Upper lobe of left lung (tissue), 6 donors: Measurements from ENCODE around the gene PAGE1. TPM values are rescaled to one million over a fixed set of nuclear protein-coding genes. Genes with fewer than 3 reads are reported as not detected.

Source experiments
- ATAC-seq, 2 donors: fragments of 200-7000 bp; cut with Tn5 transposase; one replicate each; pipeline ENCODE4 v1.9.1; 2022; ENCODE audit warnings: mild to moderate bottlenecking in 2 of 2, moderate library complexity in 2 of 2; ENCODE audit not compliant: low FRiP score in 2 of 2
- DNase-seq, 2 donors: peaks; one replicate each; pipeline ENCODE4 v3.0.0-alpha.2; 2019 to 2020
- H3K27ac ChIP-seq, 4 donors: fragments of 200-600 bp; sonication (generic); one replicate each; pipeline ENCODE4 v1.5.1; 2016 to 2019
- H3K27me3 ChIP-seq, 4 donors: fragments of 200-600 bp; sonication (generic); one replicate each; pipeline ENCODE4 v1.5.1; 2017 to 2019
- H3K36me3 ChIP-seq, 4 donors: fragments of 200-600 bp; sonication (generic); one replicate each; pipeline ENCODE4 v1.5.1; 2016 to 2019
- H3K4me1 ChIP-seq, 4 donors: fragments of 200-600 bp; sonication (generic); one replicate each; pipeline ENCODE4 v1.5.1; 2018 to 2019
- H3K4me3 ChIP-seq, 4 donors: fragments of 200-600 bp; sonication (generic); one replicate each; pipeline ENCODE4 v1.5.1; 2017 to 2019; ENCODE audit warnings: mild to moderate bottlenecking in 2 of 4, moderate library complexity in 1 of 4
- H3K9me3 ChIP-seq, 4 donors: fragments of 200-600 bp; sonication (generic); one replicate each; pipeline ENCODE4 v1.5.1; 2018 to 2019
- CTCF ChIP-seq, 6 experiments: fragments of 450-650 bp in 4 of 6; fragments of 200-600 bp in 2 of 6; sonication (generic) in 2 of 6; IDR thresholded peaks; one replicate each; pipeline ENCODE4 v1.5.1; 2016 to 2019; ENCODE audit warnings: antibody characterized with exemption in 6 of 6
- EP300 ChIP-seq, 4 donors: sonication (generic); formaldehyde crosslinking; IDR thresholded peaks; one replicate each; pipeline ENCODE4 v1.5.1; 2017; ENCODE audit warnings: antibody characterized with exemption in 4 of 4, control low read depth in 2 of 4
- POLR2A ChIP-seq, 4 donors: fragments of 450-650 bp; IDR thresholded peaks; one replicate each; pipeline ENCODE4 v1.5.1; 2016 to 2017; ENCODE audit warnings: antibody characterized with exemption in 4 of 4, mild to moderate bottlenecking in 2 of 4
- POLR2AphosphoS5 ChIP-seq, 2 donors: sonication (generic); formaldehyde crosslinking; IDR thresholded peaks; one replicate each; pipeline ENCODE4 v1.5.1; 2017; ENCODE audit warnings: antibody characterized with exemption in 2 of 2
- WGBS, 2 donors: methylation state at CpG; one replicate each; pipeline ENCODE4 v1.1.5; 2017 to 2018; 5-methylcytosine and 5-hydroxymethylcytosine counted together
- total RNA-seq, 6 donors: library from RNA; depleted of rRNA in 4 of 6; stranded (reverse); fragments of >200 nt in 4 of 6; gene quantifications; one replicate each; pipeline versions ENCODE4 v1.1.0 to v1.2.1, GENCODE V29; 2016 to 2021
- donor health status: DM: no; HTN: no; CAD: no; lungs with moderate emphysema.
- donor health status: DM: no; HTN: yes; CAD: no; lungs with severe emphysema.

PAGE1 gene
- total RNA-seq, 6 donors from 2014 or later = not detected

- Histone ChIP-seq H3K27ac (no peak overlapping the region), H3K4me1 (no peaks in the 10 kb centered on the region), H3K4me3 (no peak overlapping the region), H3K27me3 (no peaks in the 10 kb centered on the region), H3K9me3 (peaks cover 0 to 9% (median 0%) of the 10 kb centered on the region in 4 donors), H3K36me3 (no peaks in the 10 kb centered on the region)
- TF ChIP-seq EP300 (IDR thresholded peaks at IDR 0.05) (no peak), POLR2A (IDR thresholded peaks at IDR 0.05) (no peak), POLR2AphosphoS5 (IDR thresholded peaks at IDR 0.05) (no peak), CTCF (IDR thresholded peaks at IDR 0.05) (no peak)
- 87 to 90% methylated on average over 2 to 10 of the region's 10 CpGs for WGBS, 2 donors
- ATAC-seq (no peak), DNase-seq (no peak)
Observed at GRCh38 chrX:49664824-49665223, 31.0 kb downstream of the PAGE1 start.

- Histone ChIP-seq H3K27me3 (no peaks in the 10 kb centered on the region), H3K9me3 (peaks cover 0 to under 1% (median 0%) of the 10 kb centered on the region in 4 donors), H3K27ac (no peak overlapping the region), H3K4me3 (no peak overlapping the region), H3K36me3 (no peaks in the 10 kb centered on the region), H3K4me1 (no peaks in the 10 kb centered on the region)
- DNase-seq (no peak), ATAC-seq (no peak)
- TF ChIP-seq POLR2A (IDR thresholded peaks at IDR 0.05) (no peak), POLR2AphosphoS5 (IDR thresholded peaks at IDR 0.05) (no peak), EP300 (IDR thresholded peaks at IDR 0.05) (no peak), CTCF (IDR thresholded peaks at IDR 0.05) (no peak)
- 87 to 100% methylated on average over 1 to 4 of the region's 4 CpGs for WGBS, 2 donors
Observed at GRCh38 chrX:49661881-49662280, 33.9 kb downstream of the PAGE1 start.

GRCh38 chrX:49659771-49660170 lies 36.0 kb downstream of the PAGE1 start:
- Histone ChIP-seq H3K36me3 (no peaks in the 10 kb centered on the region), H3K27ac (no peak overlapping the region), H3K4me3 (no peak overlapping the region), H3K9me3 (no peaks in the 10 kb centered on the region), H3K27me3 (no peaks in the 10 kb centered on the region), H3K4me1 (no peaks in the 10 kb centered on the region)
- DNase-seq = no peak
- TF ChIP-seq POLR2A (IDR thresholded peaks at IDR 0.05) = no peak
- no peak for TF ChIP-seq POLR2AphosphoS5 (IDR thresholded peaks at IDR 0.05)
- TF ChIP-seq CTCF (IDR thresholded peaks at IDR 0.05) = no peak
- no peak for TF ChIP-seq EP300 (IDR thresholded peaks at IDR 0.05)
- no peak for ATAC-seq
- WGBS, 2 donors = 63% methylated on average over 4 of the region's 4 CpGs; no CpG with 5 or more reads in 1 of the 2 donors

DNA sequence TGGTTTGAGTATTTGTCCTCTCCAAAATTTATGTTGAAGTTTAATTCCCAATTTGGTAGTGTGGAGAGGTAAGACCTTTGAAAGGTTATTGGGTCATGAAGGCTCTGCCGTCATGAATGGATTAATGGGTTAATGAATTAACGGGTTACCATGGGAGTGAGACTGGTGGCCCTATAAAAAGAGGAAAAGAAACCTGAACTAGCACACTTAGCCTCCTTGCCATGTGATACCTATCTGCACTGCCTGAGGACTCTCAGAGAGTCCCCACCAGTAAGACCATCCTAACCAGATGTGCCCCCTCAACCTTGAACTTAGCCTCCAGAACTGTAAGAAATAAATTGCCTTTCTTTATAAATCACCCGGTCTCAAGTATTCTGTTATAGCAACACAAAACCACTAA lies 39.3 kb downstream of the PAGE1 start:
- Histone ChIP-seq H3K27me3 (no peaks in the 10 kb centered on the region), H3K4me3 (no peak overlapping the region), H3K4me1 (no peaks in the 10 kb centered on the region), H3K27ac (no peak overlapping the region), H3K9me3 (no peaks in the 10 kb centered on the region), H3K36me3 (no peaks in the 10 kb centered on the region)
- WGBS, 2 donors = 90% methylated on average over 3 of the region's 3 CpGs
- ATAC-seq (no peak), DNase-seq (no peak)
- TF ChIP-seq POLR2A (IDR thresholded peaks at IDR 0.05) (no peak), EP300 (IDR thresholded peaks at IDR 0.05) (no peak), CTCF (IDR thresholded peaks at IDR 0.05) (no peak), POLR2AphosphoS5 (IDR thresholded peaks at IDR 0.05) (no peak)

DNA sequence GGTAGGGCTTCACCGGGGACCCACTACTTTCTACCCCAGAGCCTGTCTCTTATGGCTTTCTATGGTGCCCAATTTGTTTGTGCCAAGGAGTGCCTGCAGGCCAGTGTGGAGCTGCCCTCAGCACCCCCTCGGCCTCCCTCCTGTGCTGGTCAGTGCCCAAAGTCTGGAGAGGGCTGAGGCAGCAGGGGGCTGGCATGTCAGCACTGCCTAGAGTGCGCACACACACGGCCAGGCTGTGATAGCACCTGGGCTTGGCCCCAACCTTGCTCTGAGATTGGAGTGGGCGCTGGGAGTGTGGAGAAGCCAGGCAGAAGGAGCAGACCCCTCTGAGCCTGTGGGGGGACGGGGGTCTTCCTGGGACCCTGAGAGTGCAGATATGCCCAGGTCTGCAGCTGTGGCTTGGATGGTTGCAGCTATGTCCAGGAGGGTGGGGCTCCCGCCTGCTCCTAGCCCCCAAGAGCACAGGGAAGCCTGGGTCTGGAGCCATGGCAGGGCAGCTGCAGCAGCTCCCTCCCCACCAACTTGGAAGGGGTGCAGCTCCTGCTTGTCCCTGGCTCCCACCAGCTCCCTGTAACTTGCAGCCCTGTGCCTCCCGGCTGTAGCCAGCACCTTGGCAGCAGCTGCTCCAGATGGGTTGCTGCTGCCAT lies 50.7 kb downstream of the PAGE1 start:
- no peak for TF ChIP-seq POLR2AphosphoS5 (IDR thresholded peaks at IDR 0.05)
- TF ChIP-seq CTCF (IDR thresholded peaks at IDR 0.05) = no peak
- no peak for TF ChIP-seq EP300 (IDR thresholded peaks at IDR 0.05)
- no peak for TF ChIP-seq POLR2A (IDR thresholded peaks at IDR 0.05)
- no peaks in the 10 kb centered on the region for H3K36me3 ChIP-seq

More for the DNA sequence above, 50.7 kb downstream of the PAGE1 start:
- ATAC-seq (peak in 1 of 2 donors; percentile 53), DNase-seq (peak in 1 of 2 donors; percentile 19)
- Histone ChIP-seq H3K9me3 (no peaks in the 10 kb centered on the region), H3K4me3 (no peak overlapping the region), H3K4me1 (no peaks in the 10 kb centered on the region), H3K27me3 (no peaks in the 10 kb centered on the region), H3K27ac (no peak overlapping the region)
- WGBS, 2 donors = 78% methylated on average over 8 of the region's 8 CpGs; no CpG with 5 or more reads in 1 of the 2 donors
